Effector memory CD4-positive, alpha-beta T cell (primary cell): ENCODE data around the gene MSL2.
"Not testable (repeated sequence)": the region's sequence is repeated elsewhere in the genome, so short reads cannot be mapped to it uniquely, and the experiment has no call there.

Source experiments
- DNase-seq, 3 donors: peaks; one replicate each; pipeline ENCODE4 v3.0.0-alpha.2; 2020
- H3K27ac ChIP-seq: 2 replicates; pipeline ENCODE4 v1.7.0; 2013; ENCODE audit warnings: mild to moderate bottlenecking, low read length, moderate library complexity; ENCODE audit not compliant: insufficient read depth, poor library complexity, severe bottlenecking
- H3K27me3 ChIP-seq: replicated peaks from 2 replicates; pipeline ENCODE4 v1.7.0; 2013; ENCODE audit warnings: mild to moderate bottlenecking, low read length; ENCODE audit not compliant: insufficient read depth, control insufficient read depth, poor library complexity, severe bottlenecking
- H3K36me3 ChIP-seq: 2 replicates; pipeline ENCODE4 v1.7.0; 2013; ENCODE audit warnings: mild to moderate bottlenecking, low read length, moderate library complexity; ENCODE audit not compliant: control insufficient read depth, insufficient read depth
- H3K4me1 ChIP-seq: 2 replicates; pipeline ENCODE4 v1.7.0; 2013; ENCODE audit warnings: low read length, mild to moderate bottlenecking; ENCODE audit not compliant: control insufficient read depth, insufficient read depth, poor library complexity, severe bottlenecking
- H3K4me3 ChIP-seq: 2 replicates; pipeline ENCODE4 v1.7.0; 2013; ENCODE audit warnings: low read length, low read depth, mild to moderate bottlenecking; ENCODE audit not compliant: insufficient read depth, poor library complexity, severe bottlenecking
- H3K9me3 ChIP-seq: 2 replicates; pipeline ENCODE4 v1.7.0; 2013; ENCODE audit warnings: mild to moderate bottlenecking, low read length, moderate library complexity; ENCODE audit not compliant: control insufficient read depth

Gene MSL2

DNA sequence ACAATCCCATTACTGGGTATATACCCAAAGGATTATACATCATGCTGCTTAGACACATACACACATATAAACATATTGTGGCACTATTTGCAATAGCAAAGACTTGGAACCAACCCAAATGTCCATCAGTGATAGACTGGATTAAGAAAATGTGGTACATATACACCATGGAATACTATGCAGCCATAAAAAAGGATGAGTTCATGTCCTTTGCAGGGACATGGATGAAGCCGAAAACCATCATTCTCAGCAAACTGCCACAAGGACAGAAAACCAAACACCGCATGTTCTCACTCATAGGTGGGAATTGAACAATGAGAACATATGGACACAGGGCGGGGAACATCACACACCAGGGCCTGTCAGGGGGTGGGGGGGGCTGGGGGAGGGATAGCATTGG, 64.5 kb downstream of the MSL2 start:
- H3K27ac ChIP-seq, H3K27me3 ChIP-seq, H3K4me1 ChIP-seq, H3K36me3 ChIP-seq, DNase-seq, H3K9me3 ChIP-seq, H3K4me3 ChIP-seq: not testable (repeated sequence)

DNA sequence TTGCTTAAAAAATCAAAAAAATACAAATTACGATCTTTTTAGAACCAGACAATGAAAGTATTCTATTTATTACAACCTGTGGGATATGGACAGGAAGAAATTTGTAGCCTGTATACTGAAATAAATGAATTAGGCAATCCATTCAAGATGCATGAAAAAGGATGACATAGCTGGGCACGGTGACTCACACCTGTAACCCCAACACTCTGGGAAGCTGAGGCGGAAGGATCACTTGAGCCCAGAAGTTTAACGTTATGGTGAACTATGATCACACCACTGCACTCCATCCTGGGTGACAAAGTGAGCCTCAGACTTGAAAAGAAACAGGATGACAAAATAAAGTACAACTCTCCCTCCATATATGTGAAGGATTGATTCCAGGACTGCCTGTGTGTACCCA, 74.1 kb downstream of the MSL2 start:
- no peak overlapping the region for H3K27ac ChIP-seq
- no peaks in the 10 kb centered on the region for H3K27me3 ChIP-seq
- no peak for DNase-seq
- H3K4me3 ChIP-seq, result no peak overlapping the region
- H3K9me3 ChIP-seq, result no peaks in the 10 kb centered on the region
- H3K36me3 ChIP-seq, result no peaks in the 10 kb centered on the region
- H3K4me1 ChIP-seq, result no peaks in the 10 kb centered on the region

DNA sequence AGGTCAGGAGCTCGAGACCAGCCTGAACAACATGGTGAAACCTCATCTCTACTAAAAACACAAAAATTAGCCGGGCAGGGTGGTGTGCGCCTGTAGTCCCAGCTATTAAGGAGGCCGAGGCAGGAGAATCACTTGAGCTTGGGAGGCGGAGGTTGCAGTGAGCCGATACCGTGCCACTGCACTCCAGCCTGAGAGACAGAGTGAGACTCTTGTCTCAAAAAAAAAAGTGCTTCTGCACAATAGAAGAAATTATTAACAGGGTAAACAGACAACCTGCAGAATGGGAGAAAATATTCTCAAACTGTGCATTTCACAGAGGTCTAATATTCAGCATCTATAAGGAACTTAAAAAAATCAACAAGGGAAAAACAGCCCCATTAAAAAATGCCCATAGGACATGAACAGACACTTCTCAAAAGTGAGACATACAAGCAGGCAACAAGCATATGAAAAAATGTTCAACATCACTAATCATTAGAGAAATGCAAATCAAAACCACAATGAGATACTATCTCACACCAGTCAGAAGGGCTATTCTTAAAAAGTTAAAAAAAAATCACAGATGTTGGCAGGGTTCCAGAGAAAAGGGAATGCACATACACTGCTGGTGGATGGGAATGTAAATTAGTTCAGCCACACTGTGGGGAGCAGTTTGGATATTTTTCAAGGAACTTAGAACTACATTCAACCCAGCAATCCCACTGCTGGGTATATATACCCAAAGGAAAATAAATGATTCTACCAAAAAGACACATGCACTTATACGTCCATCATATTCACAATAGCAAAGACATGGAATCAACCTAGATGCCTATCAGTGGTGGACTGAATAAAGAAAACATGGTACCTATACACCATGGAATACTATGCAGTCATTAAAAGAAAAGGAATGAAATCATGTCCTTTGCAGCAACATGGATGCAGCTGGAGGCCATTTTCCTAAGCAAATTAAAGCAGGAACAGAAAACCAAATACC, 75.5 kb downstream of the MSL2 start:
- Histone ChIP-seq H3K36me3 (no peaks in the 10 kb centered on the region), H3K4me1 (no peaks in the 10 kb centered on the region), H3K9me3 (no peaks in the 10 kb centered on the region), H3K4me3 (no peak overlapping the region), H3K27ac (no peak overlapping the region), H3K27me3 (no peaks in the 10 kb centered on the region)
- no peak for DNase-seq

DNA sequence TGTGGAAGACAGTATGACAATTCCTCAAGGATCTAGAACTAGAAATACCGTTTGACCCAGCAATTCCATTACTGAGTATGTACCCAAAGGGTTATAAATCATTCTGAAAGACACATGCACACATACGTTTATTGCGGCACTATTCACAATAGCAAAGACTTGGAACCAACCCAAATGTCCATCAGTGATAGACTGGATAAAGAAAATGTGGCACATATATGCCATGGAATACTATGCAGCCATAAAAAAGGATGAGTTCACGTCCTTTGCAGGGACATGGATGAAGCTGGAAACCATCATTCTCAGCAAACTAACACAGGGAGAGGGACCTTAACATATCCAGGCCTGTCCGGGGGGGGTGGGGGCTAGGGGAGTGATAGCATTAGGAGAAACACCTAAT, 76.4 kb downstream of the MSL2 start:
- not testable (repeated sequence) for DNase-seq, H3K4me1 ChIP-seq, H3K27ac ChIP-seq, H3K36me3 ChIP-seq, H3K27me3 ChIP-seq, H3K4me3 ChIP-seq, H3K9me3 ChIP-seq

DNA sequence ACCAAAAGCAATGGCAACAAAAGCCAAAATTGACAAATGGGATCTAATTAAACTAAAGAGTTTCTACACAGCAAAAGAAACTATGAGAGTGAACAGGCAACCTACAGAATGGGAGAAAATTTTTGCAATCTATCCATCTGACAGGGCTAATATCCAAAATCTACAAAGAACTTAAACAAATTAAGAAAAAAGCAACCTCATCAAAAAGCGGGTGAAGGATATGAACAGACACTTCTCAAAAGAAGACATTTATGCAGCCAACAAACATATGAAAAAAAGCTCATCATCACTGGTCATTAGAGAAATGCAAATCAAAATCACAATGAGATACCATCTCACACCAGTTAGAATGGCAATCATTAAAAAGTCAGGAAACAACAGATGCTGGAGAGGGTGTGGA, 76.8 kb downstream of the MSL2 start:
- not testable (repeated sequence) for H3K4me1 ChIP-seq, H3K4me3 ChIP-seq, H3K27me3 ChIP-seq, H3K27ac ChIP-seq, DNase-seq, H3K9me3 ChIP-seq, H3K36me3 ChIP-seq

DNA sequence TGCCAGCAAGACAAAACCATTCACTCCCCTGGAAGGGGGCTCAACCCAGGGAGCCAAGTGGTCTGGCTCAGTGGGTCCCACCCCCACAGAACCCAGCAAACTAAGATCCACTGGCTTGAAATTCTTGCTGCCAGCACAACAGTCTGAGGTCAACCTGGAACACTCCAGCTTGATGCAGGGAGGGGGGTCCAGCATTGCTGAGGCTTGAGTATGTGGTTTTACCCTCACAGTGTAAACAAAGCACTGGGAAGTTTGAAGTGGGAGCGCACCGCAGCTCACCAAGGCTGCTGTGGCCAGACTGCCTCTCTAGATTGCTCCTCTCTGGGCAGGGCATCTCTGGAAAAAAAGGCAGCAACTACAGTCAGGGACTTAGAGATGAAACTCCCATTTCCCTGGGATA, 81.7 kb downstream of the MSL2 start:
- no peak overlapping the region for H3K4me3 ChIP-seq
- no peaks in the 10 kb centered on the region for H3K36me3 ChIP-seq
- no peaks in the 10 kb centered on the region for H3K4me1 ChIP-seq
- DNase-seq, result no peak
- H3K27ac ChIP-seq, result no peak overlapping the region
- no peaks in the 10 kb centered on the region for H3K9me3 ChIP-seq
- no peaks in the 10 kb centered on the region for H3K27me3 ChIP-seq

DNA sequence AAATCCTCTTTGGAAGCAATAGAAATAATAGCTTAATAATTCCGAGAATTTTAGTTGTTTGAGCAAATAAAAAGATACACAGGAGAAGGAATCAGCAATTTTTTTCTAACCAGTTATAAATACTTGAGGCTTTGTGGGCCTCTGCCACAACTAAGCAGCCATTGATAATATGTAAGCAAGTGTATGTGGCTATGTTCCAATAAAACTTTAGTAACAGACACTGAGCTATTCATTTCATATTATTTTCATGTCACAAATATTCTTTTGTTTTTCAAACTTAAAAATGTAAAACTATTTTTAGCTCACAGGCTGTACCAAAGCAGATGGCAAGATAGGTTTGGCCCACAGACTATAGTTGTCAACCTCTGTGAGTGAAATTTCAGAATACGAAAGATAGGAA, 85.7 kb downstream of the MSL2 start:
- no peaks in the 10 kb centered on the region for H3K4me1 ChIP-seq
- H3K27me3 ChIP-seq, result no peaks in the 10 kb centered on the region
- no peaks in the 10 kb centered on the region for H3K9me3 ChIP-seq
- no peak overlapping the region for H3K4me3 ChIP-seq
- H3K36me3 ChIP-seq, result no peaks in the 10 kb centered on the region
- DNase-seq, result no peak
- no peak overlapping the region for H3K27ac ChIP-seq

DNA sequence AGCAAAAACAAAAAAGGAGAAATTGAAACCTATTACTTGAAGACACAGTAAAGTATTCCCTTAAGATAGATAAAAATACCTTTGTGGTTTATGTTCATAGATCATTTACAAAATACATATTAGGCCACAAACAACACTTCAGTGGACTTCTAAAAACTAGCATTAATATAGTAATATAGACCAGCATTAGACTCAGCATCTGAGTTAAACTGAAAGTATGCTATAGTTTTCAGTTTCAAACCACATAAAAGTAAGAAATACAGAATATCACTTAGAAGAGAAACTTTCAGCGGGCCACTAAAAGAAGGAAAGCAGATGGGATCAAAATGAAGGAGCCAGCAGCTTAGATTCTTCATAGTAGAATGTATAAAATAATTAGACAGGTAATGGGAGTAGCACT, 86.6 kb downstream of the MSL2 start:
- Histone ChIP-seq H3K36me3 (no peaks in the 10 kb centered on the region), H3K4me3 (no peak overlapping the region), H3K27ac (no peak overlapping the region), H3K9me3 (no peaks in the 10 kb centered on the region), H3K4me1 (no peaks in the 10 kb centered on the region), H3K27me3 (no peaks in the 10 kb centered on the region)
- no peak for DNase-seq

DNA sequence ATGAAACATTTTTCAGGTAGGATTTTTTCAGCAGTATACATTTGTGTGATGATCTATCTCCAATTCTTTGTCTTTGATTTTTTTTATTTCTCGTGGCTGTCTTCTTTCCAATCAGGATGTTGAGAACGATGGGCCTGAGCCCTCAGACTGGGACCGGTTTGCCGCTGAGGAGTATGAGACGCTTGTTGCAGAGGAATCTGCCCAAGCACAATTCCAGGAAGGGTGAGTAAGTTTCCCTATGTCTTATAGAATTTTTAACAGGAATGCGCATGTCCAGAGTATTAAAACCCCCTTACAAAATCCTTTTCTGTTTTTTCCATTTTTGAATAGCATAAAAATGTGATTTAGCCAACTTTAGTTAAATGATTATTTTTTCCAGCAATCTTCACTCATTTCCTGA, 90.0 kb downstream of the MSL2 start:
- Histone ChIP-seq H3K36me3 (no peaks in the 10 kb centered on the region), H3K4me3 (no peak overlapping the region), H3K27me3 (no peaks in the 10 kb centered on the region), H3K4me1 (no peaks in the 10 kb centered on the region), H3K9me3 (no peaks in the 10 kb centered on the region), H3K27ac (no peak overlapping the region)
- DNase-seq, result no peak

DNA sequence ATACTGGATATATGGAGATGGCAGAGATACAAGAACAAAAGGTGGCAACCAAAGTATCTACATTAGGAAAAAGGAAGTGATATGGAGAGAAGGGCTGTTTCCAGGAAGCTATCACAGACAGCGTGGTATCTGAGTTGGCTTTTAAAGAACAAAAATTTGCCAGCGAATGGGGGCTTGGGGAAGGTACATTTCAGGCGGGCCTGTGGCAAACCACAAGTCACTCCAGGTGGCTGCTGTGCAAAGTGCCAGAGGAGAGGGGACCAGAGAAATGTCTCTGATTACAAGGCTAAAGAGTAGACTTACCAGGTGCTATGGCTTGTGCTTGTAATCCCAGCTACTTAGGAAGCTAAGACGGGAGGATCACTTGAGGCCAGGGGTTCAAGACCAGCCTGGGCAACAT, 91.1 kb downstream of the MSL2 start:
- no peaks in the 10 kb centered on the region for H3K36me3 ChIP-seq
- H3K4me3 ChIP-seq, result no peak overlapping the region
- H3K4me1 ChIP-seq, result no peaks in the 10 kb centered on the region
- no peaks in the 10 kb centered on the region for H3K9me3 ChIP-seq
- no peak for DNase-seq
- H3K27me3 ChIP-seq, result no peaks in the 10 kb centered on the region
- no peak overlapping the region for H3K27ac ChIP-seq
